G401.6 (cell line): ENCODE measurements around the gene MEX3B.
"Not testable (repeated sequence)": the region's sequence is repeated elsewhere in the genome, so short reads cannot be mapped to it uniquely, and the experiment has no call there.

Experiments used
- FAIRE-seq: peaks from 2 replicates; lab custom pipeline; 2012; peaks lifted over from hg19 to GRCh38; lab: Jason Lieb, UNC

MEX3B gene

GRCh38 chr15:82048811-82049210, 3.0 kb upstream of the MEX3B start:
- no peak for FAIRE-seq

GRCh38 chr15:82047453-82048400, 1.9 kb upstream of the MEX3B start:
- no peak for FAIRE-seq

GRCh38 chr15:82046666-82047452, 1.0 kb upstream of the MEX3B start:
- FAIRE-seq: no peak

GRCh38 chr15:82045179-82045891, 483 bp downstream of the MEX3B start:
- FAIRE-seq: no peak

DNA sequence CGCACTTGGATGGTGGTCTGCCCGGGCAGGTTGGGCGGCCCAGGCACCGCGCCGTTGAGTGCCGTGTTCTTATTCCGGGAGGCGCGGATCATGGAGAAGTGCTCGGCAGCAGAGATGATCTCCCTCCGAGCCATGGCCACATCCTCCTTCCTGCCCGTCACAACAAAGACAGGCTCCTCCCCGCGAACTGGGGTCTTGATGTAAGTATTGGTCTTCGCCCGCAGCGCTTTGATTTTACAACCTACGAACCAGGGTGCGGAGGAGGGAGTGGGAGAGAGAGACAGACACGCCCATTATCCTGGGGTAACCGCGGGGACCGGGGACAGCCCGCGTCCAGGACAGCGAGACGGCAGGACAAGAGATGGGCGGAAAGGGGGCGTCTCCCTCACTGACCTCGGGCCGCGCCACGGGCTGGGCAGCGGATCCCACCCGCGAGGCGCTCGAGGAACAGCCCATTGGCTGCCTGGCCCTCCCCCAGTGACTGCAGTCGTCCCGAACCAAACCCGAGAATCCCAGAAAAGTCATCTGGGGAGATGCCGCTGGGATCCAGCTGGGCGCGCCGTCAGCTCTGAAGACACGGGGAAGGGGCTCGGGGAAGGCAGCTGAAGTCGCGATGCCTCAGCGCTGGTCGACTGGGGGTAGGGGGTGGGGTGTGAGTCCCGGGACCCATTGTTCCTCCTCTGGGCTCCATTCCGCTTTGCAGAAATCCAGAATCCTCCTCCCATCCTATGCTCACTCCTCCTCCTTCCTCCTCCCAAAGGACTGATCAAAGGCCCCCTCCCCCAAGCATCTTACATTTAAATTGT, 1.2 kb downstream of the MEX3B start:
- no peak for FAIRE-seq

DNA sequence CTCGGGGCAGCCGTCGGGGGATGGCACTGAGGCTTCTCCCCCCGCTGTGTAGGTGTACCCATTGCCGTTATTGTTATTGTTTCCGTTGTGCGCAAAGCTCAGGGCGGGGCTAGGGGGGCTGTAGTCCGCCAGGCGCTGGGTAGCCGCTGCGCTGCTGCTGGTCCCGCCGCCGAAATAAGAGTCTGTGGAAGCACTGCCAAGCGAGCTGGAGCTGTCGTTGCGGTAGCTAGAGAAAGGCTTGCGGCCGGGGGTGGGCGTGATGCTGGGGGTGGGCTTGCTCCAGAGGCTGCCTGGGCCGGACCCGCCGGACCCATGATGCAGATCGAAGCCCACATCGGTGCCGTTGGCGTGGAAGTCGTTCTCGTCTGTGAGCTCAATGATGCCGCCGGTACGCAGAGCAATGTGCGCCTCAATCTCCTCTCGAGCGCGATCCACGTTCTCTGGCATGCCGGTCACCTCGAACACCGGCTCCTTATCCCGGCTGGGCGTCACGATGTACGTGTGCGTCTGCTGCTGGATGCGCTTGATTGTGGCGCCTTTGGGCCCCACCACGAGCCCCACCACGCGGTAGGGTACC, 1.9 kb downstream of the MEX3B start:
- FAIRE-seq: no peak

DNA sequence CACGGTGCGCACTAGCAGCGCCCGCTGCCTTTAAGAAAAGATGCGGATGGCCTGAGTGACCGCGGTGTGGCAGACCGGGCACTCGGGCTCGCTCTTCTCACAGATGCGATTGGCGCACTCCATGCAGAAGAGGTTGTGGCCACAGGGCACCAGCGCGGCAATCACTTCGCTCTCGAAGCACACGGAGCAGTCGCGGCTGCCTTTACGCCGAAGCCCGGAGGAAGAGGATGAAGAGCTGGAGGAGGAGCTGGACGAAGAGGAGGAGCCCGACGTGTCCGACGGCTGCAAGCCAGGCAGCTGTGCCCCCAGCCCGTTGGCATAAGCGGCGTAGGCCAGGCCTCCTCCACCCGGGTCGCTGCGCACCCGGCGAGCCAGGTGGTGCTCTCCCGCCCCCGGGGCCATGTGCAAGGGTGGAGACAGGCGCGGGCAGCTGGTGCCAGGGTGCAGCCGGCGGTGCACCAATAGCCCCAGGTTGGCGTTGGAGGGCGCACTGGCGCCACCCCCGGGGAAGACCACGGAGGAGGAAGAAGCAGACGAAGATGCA, 2.6 kb downstream of the MEX3B start:
- FAIRE-seq: no peak

- FAIRE-seq: no peak
These were observed 5.0 kb downstream of the MEX3B start for GRCh38 chr15:82040862-82041261.

- no peak for FAIRE-seq
These were observed 5.4 kb downstream of the MEX3B start for GRCh38 chr15:82040390-82040789.

DNA sequence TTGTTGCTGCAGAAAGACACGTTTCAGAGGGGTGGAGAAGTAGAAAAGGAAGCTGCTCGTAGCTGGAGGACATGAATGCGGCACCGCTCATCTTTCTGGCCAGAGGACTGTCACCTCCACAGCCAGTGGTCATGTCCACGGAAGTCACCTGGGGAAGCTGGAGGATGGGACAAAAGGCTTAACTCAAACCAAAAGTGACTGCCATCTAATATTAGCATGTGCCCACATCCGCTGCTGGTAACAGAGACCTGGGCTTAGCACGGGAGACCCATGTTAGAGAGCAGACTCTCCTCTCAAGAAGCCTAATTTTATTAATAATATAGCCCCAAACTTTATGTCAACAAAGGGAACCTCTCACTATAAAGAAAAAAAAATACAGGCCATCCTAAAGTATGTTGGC, 5.9 kb downstream of the MEX3B start:
- FAIRE-seq: no peak

DNA sequence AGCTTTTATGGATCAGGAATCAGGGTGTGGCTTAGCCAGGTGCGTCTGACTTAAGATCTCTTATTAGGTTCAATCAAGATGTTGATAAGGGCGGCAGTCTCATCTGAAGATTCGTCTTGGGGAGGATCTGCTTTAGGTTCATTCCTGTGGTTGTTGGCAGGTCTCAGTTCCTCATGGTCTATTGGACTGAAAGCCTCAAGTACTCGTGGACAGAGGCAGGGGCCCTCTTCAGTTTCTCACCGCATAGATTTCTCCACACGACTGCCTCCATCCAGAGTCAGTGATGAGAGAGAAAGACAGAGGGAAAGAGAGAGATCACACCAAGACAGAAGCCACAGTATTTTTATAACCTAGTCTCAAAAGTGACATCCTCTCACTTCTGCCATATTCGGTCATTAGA, 9.4 kb downstream of the MEX3B start:
- no peak for FAIRE-seq

DNA sequence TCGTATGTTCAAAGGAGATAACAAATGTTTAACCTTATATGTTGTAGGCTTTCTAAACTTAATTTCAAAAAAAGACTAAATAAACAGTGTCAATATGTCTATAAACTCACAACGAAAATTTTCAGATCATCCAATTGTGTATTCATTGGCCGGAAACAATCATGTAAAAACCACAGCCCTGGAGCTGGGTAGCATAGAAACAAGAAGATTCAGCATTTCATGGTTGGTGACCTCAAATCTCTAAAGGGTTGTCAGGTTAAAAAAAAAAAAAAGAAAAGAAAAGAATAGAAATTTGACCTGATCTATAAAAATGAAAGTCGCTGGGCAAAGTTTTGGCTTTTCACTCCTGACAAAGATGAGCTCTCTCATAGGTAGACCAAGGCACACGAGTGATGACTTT, 13.9 kb downstream of the MEX3B start:
- no peak for FAIRE-seq

DNA sequence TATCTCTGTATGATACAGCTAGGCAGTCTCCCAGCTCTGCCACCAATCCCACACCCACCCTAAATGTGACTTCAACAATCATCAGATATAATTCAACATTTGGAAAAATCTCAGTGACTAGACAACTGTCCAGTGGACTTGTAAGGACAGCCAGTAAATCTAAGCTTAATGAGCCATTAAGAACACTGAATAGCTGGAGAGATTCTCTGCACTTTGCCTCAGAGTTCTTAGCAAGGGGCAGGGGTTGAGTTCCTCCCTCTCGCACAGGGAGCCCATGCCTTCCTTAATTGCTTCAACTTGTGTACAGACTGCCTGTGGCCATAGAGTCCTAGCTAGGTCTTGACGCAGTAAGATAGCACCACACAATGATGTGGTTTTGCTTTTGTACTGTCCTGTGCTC, 15.6 kb downstream of the MEX3B start:
- no peak for FAIRE-seq

- not testable (repeated sequence) for FAIRE-seq
These were observed 17.7 kb downstream of the MEX3B start for GRCh38 chr15:82028163-82028562.

- FAIRE-seq: no peak
These were observed 23.8 kb downstream of the MEX3B start for GRCh38 chr15:82021992-82022391.

- no peak for FAIRE-seq
These were observed 25.0 kb downstream of the MEX3B start for GRCh38 chr15:82020625-82021394.

DNA sequence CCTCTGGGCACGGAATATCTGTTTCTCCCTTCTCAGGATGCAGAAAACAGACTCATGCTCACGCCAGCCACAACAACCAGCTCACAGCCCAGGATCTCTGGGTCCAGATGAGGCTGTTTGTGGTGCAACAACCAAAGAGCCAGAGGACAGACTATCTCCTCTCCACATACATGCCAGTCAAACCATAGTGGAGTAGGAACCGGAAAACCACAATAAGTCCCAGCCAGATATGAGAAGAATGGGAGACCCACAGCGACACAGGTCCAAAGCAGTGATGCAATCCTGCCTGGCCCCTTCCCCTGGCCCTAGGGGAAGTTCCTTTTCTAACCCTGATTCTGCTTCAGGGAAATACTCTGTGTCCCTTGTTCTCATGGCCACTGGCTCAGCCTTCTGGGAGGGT, 27.6 kb downstream of the MEX3B start:
- FAIRE-seq: no peak

- FAIRE-seq: no peak
These were observed 28.2 kb downstream of the MEX3B start for GRCh38 chr15:82017656-82018055.

DNA sequence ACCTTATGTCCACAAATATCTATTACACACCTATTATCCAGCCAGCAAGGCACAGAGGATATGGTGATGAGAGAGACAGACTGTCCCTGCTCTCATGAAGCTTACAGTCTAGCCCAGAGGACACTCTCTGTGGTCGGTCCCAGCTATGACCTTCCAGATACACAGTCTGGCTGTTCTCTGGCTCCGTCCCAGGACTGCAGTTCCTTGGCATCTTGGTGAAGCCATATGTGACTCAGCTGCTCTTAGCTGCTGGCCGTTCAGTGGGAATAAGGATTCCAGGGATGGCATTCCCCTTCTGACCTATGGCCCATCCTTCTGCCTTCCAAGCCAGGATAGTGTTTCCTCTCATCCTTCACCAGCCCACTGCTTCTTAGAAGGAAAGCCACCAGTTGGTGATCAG, 30.8 kb downstream of the MEX3B start:
- no peak for FAIRE-seq

DNA sequence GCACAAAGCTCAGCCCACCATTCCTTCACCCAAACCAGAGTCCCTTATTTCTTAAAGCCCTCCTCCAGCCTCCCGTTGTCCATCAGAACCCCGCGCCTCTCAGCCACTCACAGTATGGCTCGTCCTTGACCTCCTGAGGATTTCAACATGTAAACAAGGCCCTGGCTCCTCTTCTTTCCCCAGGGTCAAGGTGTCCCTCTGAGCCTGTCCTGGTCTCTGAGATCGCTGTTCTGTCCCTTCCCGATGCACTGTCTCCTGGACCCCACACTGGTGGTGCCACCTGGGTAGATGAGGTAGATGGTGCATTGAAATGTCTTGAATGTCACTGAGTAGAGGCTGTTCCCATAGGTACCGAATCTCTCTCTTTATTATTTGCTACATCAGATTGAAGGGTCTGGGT, 32.9 kb downstream of the MEX3B start:
- FAIRE-seq: no peak
